ENCODE measurements around the gene SNRNP200.

The SNRNP200 gene

DNA sequence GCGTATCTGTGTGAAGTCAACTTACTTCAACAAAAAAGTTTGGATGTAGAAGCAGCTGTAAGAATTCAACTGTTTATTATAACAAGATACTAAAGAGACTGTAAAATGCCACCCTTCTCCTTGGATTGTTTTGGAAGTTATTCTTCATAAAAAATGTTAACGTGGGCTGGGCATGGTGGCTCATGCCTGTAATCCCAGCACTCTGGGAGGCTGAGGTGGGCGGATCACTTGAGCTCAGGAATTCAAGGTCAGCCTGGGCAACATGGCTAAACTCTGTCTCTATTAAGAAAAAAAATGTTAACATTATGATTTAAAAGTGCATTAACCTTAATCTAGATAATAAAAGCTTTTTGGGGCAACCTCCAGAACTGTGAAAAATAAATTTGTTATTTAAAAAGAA is 31.6 kb downstream of the SNRNP200 start:
- no peak overlapping the region for H3K4me3 ChIP-seq (ENCODE audit: low read length)
- no peak for TF ChIP-seq ZNF274 (IDR thresholded peaks at IDR 0.05; ENCODE audit: low read depth, low read length)

DNA sequence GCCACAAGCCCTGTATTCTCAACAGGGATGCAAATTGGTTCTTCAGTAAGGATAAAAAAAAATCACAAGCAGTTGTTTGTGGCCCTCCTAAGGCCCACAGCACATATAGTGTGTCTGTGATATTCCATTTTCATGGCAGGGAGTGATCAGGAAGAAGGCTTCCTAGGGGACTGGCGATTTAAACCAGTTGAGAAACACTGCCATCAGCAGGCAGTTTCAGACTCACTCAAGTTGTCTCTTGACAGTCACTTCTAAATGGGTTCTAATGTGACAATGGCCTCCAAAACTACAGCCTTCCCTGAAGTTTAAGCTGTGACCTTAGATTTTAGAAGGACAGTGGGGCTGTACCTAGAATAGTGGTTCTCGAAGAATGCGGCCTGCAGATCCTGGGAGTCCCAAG is 33.4 kb downstream of the SNRNP200 start:
- no peak for TF ChIP-seq ZNF274 (IDR thresholded peaks at IDR 0.05; ENCODE audit: low read depth, low read length)
- H3K4me3 ChIP-seq (ENCODE audit: low read length), result no peak overlapping the region

DNA sequence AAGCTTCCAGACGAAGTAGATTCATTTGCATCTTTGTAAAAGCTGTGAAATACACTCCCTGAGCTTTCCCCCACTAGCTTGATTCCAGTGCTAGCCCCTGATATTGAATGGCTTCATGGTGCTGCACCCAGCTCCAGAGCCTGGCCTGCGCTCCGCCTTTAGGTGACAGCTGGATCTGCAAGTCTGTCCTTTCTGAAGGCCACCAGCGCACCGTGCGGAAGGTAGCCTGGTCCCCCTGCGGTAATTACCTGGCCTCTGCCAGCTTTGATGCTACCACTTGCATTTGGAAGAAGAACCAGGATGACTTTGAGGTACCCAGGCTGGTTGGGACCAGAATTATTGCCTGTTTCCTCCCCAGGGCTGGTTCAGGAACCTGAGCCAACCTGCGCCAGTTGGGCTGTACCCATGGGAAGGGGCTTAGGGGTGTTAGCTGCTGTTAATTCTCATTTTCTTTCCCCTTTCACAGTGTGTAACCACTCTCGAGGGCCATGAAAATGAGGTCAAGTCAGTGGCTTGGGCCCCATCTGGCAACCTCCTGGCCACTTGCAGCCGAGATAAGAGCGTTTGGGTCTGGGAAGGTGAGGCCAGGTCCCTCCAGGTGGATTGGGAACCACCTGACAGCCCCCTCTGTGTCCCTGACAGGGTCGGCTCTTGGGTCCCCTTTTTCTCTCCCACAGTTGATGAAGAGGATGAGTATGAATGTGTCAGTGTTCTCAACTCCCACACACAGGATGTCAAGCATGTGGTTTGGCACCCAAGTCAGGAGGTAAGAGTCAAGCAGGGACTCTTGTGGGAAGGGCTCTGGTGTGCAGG is 38.0 kb downstream of the SNRNP200 start:
- H3K4me3 ChIP-seq (ENCODE audit: low read length), result peak overlapping the region; percentile 90; the same call in 1 of the 2 replicates
- no peak for TF ChIP-seq ZNF274 (IDR thresholded peaks at IDR 0.05; ENCODE audit: low read depth, low read length)

DNA sequence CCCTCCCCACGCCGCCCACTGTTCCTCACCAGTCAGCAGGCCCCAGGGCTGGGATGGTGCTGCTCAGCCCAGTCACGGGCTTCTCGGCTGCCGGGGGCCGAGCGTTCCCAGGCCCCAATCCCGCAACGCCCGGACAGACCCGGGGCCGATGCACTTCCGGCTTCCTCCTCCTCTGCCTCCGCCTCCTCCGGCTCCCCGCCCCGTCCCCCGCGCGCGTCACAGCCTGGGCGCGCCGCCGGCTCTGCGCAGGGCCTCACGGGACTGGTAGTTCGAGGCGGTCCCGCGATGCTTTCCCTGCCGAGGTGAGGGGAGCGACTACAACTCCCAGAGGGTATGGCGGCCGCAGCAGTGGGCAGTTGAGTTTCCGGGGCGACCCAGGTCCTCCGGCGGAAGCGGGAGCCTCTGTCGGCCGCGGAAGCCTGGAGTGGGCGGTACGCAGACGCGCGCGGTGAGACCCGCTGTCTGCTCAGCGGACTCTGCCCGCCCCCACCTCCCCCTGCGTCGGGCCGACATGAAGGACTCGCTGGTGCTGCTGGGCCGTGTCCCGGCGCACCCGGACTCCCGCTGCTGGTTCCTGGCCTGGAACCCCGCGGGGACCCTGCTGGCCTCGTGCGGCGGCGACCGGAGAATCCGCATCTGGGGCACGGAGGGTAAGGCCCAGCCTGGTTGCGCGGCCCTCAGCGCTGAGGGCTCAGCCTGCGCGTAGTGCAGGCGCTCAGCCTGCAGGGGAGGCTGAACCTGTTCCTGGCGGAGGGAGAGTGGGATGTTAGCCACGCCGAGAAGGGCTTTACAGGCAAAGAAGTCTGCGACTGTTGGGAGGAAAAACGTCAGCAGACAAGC is 39.3 kb downstream of the SNRNP200 start, which contains the start of the genes CIAO1 and TMEM127:
TSS of gene CIAO1 (plus strand) at position 386 of the 840 bp plus-strand sequence. CDS start at position 512, 126 bp downstream.
TSS of gene TMEM127 (minus strand) at position 158 of the 840 bp plus-strand sequence. CDS start 616 bp downstream, outside the sequence.
- TF ChIP-seq ZNF274 (IDR thresholded peaks at IDR 0.05; ENCODE audit: low read depth, low read length), result no peak
- peak within 1 kb of the TSS; percentile 90 for H3K4me3 ChIP-seq (ENCODE audit: low read length)

DNA sequence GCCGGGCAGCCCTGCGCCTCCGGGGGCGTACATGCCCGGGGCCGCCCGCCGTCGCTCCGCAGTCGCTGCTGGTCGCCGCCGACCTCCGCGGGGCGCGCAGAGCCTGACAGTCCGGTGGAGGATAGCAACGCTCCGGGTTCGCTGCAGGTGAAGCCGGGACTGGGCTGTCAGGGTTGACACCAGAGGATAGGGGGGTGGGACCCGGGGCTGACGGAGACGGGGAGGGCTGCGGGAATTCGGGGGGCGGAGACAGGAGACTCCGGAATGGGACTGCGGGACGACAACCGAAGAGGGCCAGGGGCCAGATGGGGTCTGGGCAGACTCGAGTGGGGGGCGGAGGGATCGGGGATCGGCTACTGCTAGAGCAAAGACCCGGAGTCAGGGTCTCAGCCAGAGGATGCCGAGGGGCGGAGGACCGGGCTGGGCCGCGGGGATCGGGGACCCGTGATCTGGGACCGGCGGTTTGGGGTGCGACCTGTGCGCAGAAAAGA is 40.0 kb downstream of the SNRNP200 start:
- H3K4me3 ChIP-seq (ENCODE audit: low read length), result peak overlapping the region; percentile 82
- TF ChIP-seq ZNF274 (IDR thresholded peaks at IDR 0.05; ENCODE audit: low read depth, low read length), result no peak

DNA sequence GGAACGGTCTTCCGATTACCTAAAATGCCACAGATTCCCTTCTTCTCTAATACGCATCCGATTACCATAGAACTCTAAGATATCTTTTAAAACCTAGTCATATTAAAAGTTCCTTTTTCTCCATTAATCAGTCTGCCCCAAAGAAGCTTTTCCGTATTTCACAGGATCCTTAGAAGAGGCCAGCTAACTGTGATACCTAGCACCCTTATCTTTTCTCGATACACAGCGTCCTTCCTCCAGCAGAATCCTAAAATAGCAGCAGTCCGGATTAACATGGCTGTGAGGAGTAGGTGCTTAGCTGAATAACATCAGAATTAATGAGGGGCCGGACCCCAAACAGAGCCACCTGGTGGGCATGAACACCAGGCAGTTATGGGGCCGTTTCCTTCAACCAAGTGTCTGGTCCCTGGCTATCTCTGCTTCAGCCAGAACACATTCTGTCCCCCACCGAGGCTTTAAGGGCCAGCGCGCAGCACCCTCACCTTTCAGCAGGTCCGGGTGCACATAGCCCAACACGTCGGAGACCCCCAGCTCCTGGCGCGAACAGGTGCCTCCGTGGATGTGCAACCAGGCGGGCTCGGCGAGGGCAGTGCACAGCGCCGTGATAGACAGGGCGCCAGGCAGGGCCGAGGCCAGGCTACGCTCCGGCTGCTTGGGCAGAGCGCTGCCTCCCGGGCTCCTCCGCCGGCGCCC is 40.5 kb downstream of the SNRNP200 start:
- no peak for TF ChIP-seq ZNF274 (IDR thresholded peaks at IDR 0.05; ENCODE audit: low read depth, low read length)
- peak overlapping the region; percentile 82 for H3K4me3 ChIP-seq (ENCODE audit: low read length)

DNA sequence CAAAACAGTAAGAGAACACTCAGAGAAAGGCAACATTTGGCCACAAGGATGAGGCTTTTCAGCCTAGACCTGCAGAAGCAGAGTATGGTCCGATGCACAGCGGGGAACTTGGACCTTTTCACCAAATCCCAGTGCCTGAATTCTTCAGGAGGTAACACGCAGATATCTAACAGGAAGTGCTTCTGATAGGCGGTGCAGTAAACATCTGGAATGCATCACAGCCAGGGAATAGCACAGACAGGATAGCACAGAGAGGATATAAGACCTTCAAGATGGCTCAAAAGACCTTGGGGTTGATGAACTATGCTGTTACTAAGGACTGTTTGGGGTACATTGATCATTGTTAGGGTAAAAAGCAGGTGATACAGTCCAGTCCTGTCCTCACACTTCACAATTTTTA is 41.3 kb downstream of the SNRNP200 start:
- peak overlapping the region; percentile 82; the same call in 1 of the 2 replicates for H3K4me3 ChIP-seq (ENCODE audit: low read length)
- no peak for TF ChIP-seq ZNF274 (IDR thresholded peaks at IDR 0.05; ENCODE audit: low read depth, low read length)

DNA sequence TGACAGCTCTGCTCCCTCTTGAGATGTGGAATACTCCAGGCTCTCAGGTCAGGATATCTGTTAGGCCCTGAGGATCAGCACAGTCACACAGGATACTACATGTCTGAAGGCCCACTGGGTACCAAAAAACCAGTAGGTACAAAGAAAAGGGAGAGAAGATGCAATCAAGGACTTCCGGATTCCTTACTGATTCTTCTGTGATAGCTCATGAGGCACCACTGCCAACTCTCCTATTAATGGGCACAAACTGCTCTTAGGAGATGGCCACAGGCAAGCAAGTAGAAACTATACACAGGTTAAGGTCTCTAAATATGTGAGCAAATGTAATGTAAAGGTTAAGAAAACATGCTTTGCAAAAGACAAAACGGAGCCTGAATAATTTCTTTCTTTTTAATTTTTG is 43.0 kb downstream of the SNRNP200 start:
- no peak for TF ChIP-seq ZNF274 (IDR thresholded peaks at IDR 0.05; ENCODE audit: low read depth, low read length)

DNA sequence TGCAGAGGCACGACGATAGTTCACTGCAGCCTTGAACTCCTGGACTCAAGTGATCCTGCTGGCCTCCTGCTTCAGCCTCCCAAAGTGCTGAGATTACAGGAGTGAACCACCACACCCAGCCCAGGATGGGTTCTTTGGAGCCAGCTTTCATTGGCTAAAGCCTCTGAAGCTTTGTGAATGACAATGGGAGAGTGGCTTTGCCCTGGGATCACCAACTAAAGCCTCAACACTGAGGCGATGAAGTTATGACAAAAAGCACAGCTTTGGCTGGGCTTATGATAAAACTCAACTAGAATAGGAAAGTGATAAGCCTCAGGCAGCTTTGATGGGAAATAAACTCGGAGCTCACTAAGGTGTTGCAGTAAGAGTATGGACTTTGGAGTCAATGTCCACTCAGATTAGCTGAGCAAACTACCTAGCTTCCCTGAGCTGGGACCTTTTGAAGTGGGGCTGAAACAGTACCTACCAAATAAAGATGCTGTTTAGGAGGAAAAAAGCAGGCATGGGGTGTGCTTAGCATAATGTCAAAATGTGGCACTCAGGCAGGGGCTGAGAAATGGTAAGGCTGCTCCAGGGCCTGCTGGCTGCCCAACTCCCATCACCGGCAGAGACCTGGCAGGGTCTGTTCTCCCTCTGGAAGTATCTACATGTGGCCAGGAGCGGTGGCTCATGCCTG is 43.9 kb downstream of the SNRNP200 start:
- TF ChIP-seq ZNF274 (IDR thresholded peaks at IDR 0.05; ENCODE audit: low read depth, low read length), result no peak
- no peak overlapping the region for H3K4me3 ChIP-seq (ENCODE audit: low read length)

More for the DNA sequence above, 43.0 kb downstream of the SNRNP200 start:
- H3K4me3 ChIP-seq (ENCODE audit: low read length), result no peak overlapping the region

DNA sequence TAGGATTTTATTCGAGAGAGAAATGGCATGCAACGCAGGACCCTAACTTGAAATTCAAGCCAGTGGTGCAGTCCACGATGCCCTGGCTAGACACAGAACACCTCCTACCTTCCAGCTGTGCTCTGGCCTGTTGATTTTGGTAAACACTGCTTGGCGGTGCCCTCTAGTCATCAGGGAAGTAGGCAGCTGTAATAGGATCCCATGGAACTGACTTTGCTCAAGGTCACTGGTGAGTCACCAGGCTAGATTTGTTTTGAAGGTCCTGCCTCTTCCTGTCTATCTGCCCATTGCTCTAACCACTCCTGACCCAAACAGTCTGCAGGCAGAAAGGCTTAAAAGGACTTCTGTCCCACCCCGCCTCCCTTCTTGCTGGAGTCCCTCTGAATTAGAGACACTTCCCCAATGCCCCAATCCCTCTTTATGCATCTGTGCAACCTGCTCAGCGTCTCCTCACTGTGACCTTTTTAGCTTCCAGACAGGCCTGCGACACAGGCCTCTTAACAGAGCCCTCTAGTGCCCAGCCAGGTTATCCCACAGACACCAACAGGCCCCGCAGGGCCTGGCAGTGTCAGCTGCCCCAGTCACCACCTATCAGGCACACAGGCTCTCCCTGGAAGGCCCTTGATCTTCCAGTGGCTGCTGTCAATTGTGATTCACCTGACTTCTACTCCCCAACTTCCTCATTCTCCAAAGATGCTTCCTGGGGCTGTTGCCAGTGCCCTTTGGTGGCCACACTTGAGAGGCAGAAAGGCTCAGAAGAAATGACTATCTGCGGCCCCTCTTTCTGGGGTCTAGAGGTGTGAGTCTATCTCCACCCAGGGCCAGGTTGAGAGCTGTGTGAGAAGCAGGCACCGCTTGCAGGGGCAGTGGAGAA is 44.7 kb downstream of the SNRNP200 start:
- H3K4me3 ChIP-seq (ENCODE audit: low read length), result no peak overlapping the region

DNA sequence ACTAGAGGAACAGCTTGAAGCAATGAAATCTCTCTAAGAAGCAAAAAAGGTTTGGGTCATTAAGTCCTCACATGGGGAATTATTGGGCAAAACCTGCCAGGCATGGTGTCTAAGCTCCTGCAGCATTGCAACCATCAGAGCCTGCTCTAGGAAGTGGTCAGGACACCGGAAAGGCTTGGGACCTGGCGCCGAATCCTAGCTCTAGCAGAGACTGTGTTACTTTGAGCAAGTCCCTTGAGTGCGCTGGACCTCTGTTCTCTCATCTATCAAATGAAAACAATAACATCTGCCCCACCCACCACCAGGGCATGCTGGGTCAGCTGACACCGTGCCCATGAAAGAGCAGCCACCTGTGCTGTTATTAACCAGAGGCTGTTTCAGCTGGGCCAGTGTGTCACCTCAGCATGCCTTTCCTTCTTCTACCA is 45.8 kb downstream of the SNRNP200 start:
- no peak for TF ChIP-seq ZNF274 (IDR thresholded peaks at IDR 0.05; ENCODE audit: low read depth, low read length)
- H3K4me3 ChIP-seq (ENCODE audit: low read length), result no peak overlapping the region

More for the DNA sequence above, 44.7 kb downstream of the SNRNP200 start:
- no peak for TF ChIP-seq ZNF274 (IDR thresholded peaks at IDR 0.05; ENCODE audit: low read depth, low read length)
